Brain pericyte (primary cell): Measurements from ENCODE around the gene TMEM260.
"Not testable (repeated sequence)": the region's sequence is repeated elsewhere in the genome, so short reads cannot be mapped to it uniquely, and the experiment has no call there.

Experiments used
- DNase-seq: peaks from one replicate; pipeline ENCODE4 v3.0.0-alpha.2; 2012; ENCODE audit warnings: low read depth, low spot score

The TMEM260 gene

DNA sequence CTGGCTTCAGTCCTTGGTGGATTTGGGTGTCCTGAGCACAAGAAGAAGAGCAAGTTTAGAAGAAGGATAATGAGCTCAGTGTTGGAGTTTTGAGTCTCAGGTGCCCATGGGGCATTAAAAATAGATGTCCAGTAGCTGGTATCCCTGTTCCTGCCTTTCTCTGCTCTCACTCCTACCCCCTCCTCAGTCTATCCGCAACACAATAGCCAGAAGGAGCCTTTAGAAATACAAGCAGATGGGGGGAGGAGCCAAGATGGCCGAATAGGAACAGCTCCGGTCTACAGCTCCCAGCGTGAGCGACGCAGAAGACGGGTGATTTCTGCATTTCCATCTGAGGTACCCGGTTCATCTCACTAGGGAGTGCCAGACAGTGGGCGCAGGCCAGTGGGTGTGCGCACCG is 87.7 kb downstream of the TMEM260 start:
- not testable (repeated sequence) for DNase-seq

- DNase-seq = no peak
These were observed 96.4 kb downstream of the TMEM260 start for GRCh38 chr14:56676042-56676441.

GRCh38 chr14:56678838-56679237 is 99.2 kb downstream of the TMEM260 start:
- DNase-seq = no peak

GRCh38 chr14:56686416-56686815 is 106.8 kb downstream of the TMEM260 start:
- DNase-seq = no peak

DNA sequence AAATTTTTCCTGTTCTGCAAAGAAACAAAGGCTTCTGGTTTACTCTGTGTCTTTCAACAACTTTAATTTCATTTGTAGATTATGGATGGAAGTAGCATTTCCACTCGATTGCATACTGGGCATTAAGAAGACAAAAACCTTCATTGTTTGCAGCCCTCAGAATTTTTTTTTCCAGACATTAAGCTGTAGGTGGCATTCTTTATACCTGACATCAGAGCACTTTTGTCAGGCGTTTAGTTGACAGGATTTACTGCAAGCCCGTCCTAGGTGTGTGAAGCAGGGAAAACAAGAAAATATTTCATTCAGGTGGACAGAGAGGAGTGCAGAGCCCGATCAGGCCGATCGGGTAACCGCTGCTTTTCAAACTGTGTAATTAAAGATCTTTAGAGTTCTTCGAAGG is 107.5 kb downstream of the TMEM260 start:
- DNase-seq = no peak

DNA sequence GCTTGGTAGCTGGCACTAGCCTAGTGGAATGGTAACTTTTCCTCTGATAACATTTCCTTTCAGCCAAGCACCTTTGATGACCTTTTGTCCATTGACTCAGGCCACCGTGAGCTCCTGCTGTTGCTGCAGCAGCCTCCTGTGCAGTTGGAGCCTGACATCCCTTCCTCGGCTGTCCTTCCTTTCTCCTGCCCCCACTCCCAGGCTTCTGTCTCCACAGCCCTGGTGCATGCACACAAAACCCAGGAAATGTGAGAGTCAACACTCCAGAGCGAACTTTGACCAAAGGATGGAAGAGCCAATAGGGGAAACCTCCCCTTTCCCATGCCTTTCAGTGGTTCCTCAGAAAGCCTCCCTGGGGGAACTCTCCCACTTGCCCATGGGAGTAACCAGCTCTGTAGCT is 115.0 kb downstream of the TMEM260 start:
- DNase-seq = no peak

DNA sequence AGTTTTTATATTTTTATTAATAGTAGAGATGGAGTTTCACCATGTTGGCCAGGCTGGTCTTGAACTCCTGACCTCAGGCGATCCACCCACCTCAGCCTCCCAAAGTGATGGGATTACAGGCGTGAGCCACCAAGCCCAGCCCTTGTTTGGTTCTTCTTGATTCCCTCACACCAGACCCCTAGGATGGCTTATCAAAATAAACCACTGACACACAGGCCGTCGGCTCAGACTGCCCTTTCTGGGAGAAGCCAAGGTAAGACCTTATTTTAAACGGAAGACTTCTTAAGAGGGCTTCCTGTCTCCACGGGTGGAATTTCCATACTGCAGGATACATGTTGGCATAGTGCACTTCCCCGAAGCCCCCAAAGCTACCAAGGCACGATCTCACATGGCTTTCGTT is 115.6 kb downstream of the TMEM260 start:
- not testable (repeated sequence) for DNase-seq
